Measurements from ENCODE around the gene TEPSIN. TPM values are rescaled to one million over a fixed set of nuclear protein-coding genes. Genes with fewer than 3 reads are reported as not detected.

TEPSIN gene
- total and polyA plus RNA-seq, 7 donors = 6.9 to 42.8 (median 23.5) TPM

GRCh38 chr17:81248649-81249048 is 9.8 kb upstream of the TEPSIN start:
- H3K27ac ChIP-seq = no peak overlapping the region
- peaks cover 0 to 4% (median 0%) of the 10 kb centered on the region in 4 donors for H3K4me1 ChIP-seq
- no peak for DNase-seq
- intact Hi-C loops (cut with DNase I) = no loop called here
- WGBS, 2 donors = 87 to 90% methylated on average over 16 of the region's 16 CpGs
- H3K27me3 ChIP-seq = no peaks in the 10 kb centered on the region
- TF ChIP-seq EP300 (IDR thresholded peaks at IDR 0.05) = no peak
- TF ChIP-seq CTCF (IDR thresholded peaks at IDR 0.05) = no peak
- TF ChIP-seq POLR2AphosphoS5 (IDR thresholded peaks at IDR 0.05) = no peak
- TF ChIP-seq POLR2A (IDR thresholded peaks at IDR 0.05) = no peak
- no peak overlapping the region for H3K4me3 ChIP-seq
- H3K9me3 ChIP-seq = no peaks in the 10 kb centered on the region
- H3K36me3 ChIP-seq = peaks cover 0 to 44% (median 0%) of the 10 kb centered on the region in 4 donors

GRCh38 chr17:81247339-81247990 is 8.6 kb upstream of the TEPSIN start:
- DNase-seq = no peak
- TF ChIP-seq CTCF (IDR thresholded peaks at IDR 0.05) (no peak), EP300 (IDR thresholded peaks at IDR 0.05) (no peak), POLR2AphosphoS5 (IDR thresholded peaks at IDR 0.05) (no peak), POLR2A (IDR thresholded peaks at IDR 0.05) (no peak)
- no peaks in the 10 kb centered on the region for H3K4me1 ChIP-seq
- peaks cover 0 to 39% (median 0%) of the 10 kb centered on the region in 4 donors for H3K36me3 ChIP-seq
- intact Hi-C loops (cut with DNase I) = no loop called here
- no peaks in the 10 kb centered on the region for H3K9me3 ChIP-seq
- H3K4me3 ChIP-seq = no peak overlapping the region
- WGBS, 2 donors = 90 to 94% methylated on average over 14 to 15 of the region's 15 CpGs
- H3K27me3 ChIP-seq = no peaks in the 10 kb centered on the region
- H3K27ac ChIP-seq = no peak overlapping the region

- Histone ChIP-seq H3K9me3 (no peaks in the 10 kb centered on the region), H3K27ac (no peak overlapping the region), H3K36me3 (peaks cover 0 to 33% (median 0%) of the 10 kb centered on the region in 4 donors), H3K27me3 (no peaks in the 10 kb centered on the region), H3K4me3 (no peak overlapping the region), H3K4me1 (peaks cover 0 to 5% (median 0%) of the 10 kb centered on the region in 4 donors)
- WGBS, 2 donors = 94% methylated on average over 28 of the region's 28 CpGs
- DNase-seq = no peak
- intact Hi-C loops (cut with DNase I) = no loop called here
- TF ChIP-seq POLR2A (IDR thresholded peaks at IDR 0.05) (no peak), POLR2AphosphoS5 (IDR thresholded peaks at IDR 0.05) (no peak)
These were observed 8.0 kb upstream of the TEPSIN start for GRCh38 chr17:81246679-81247338.

- Histone ChIP-seq H3K4me1 (peaks cover 0 to 5% (median 0%) of the 10 kb centered on the region in 4 donors), H3K9me3 (no peaks in the 10 kb centered on the region), H3K27ac (no peak overlapping the region), H3K36me3 (peaks cover 0 to 28% (median 0%) of the 10 kb centered on the region in 4 donors), H3K27me3 (no peaks in the 10 kb centered on the region), H3K4me3 (no peak overlapping the region)
- 95 to 96% methylated on average over 10 of the region's 10 CpGs for WGBS, 2 donors
- no peak for TF ChIP-seq POLR2AphosphoS5 (IDR thresholded peaks at IDR 0.05)
- no peak for TF ChIP-seq EP300 (IDR thresholded peaks at IDR 0.05)
- TF ChIP-seq POLR2A (IDR thresholded peaks at IDR 0.05) = no peak
- no peak for TF ChIP-seq CTCF (IDR thresholded peaks at IDR 0.05)
- DNase-seq = no peak
- intact Hi-C loops (cut with DNase I) = no loop called here
These were observed 7.5 kb upstream of the TEPSIN start for GRCh38 chr17:81246343-81246670.

- TF ChIP-seq POLR2AphosphoS5 (IDR thresholded peaks at IDR 0.05) (peak in 1 of 4 donors; percentile 3), POLR2A (IDR thresholded peaks at IDR 0.05) (no peak)
- peaks cover 0 to 23% (median 0%) of the 10 kb centered on the region in 4 donors for H3K36me3 ChIP-seq
These were observed 6.9 kb upstream of the TEPSIN start for GRCh38 chr17:81245665-81246342.

More at GRCh38 chr17:81245665-81246342, 6.9 kb upstream of the TEPSIN start:
- intact Hi-C loops (cut with DNase I) = no loop called here
- H3K27me3 ChIP-seq = no peaks in the 10 kb centered on the region
- WGBS, 2 donors = 88 to 90% methylated on average over 37 of the region's 37 CpGs
- H3K9me3 ChIP-seq = no peaks in the 10 kb centered on the region
- peaks cover 0 to 8% (median 1%) of the 10 kb centered on the region in 4 donors for H3K4me1 ChIP-seq
- no peak for DNase-seq
- H3K27ac ChIP-seq = no peak overlapping the region
- H3K4me3 ChIP-seq = no peak overlapping the region
